SK-N-MC (cell line): Measurements from ENCODE around the gene RNF213.

Source experiments
- EZH2 ChIP-seq: fragments of 200-600 bp; sonication (generic); IDR thresholded peaks from one replicate; pipeline ENCODE4 v1.6.1; 2017; ENCODE audit warnings: antibody characterized with exemption
- FOXP2 ChIP-seq: optimal IDR thresholded peaks from 2 replicates; pipeline ENCODE3; 2011; ENCODE audit warnings: mild to moderate bottlenecking, moderate library complexity; ENCODE audit not compliant: insufficient read depth; ENCODE audit errors: extremely low read length, control extremely low read depth
- POLR2AphosphoS5 ChIP-seq: IDR thresholded peaks from 2 replicates; pipeline ENCODE4 v1.6.1; 2012; ENCODE audit warnings: mild to moderate bottlenecking, low read depth, low read length, borderline replicate concordance

- no peak for TF ChIP-seq POLR2AphosphoS5
- TF ChIP-seq EZH2, result no peak
- no peak for TF ChIP-seq FOXP2
These were observed 106.9 kb downstream of the RNF213 start for GRCh38 chr17:80367503-80367902.
